IPS-11a (cell line): ENCODE measurements around the gene OPTC.

Experiments used
- H3K4me3 ChIP-seq: one replicate; pipeline ENCODE4 v1.5.1; 2013; ENCODE audit warnings: low read depth, low read length, control low read depth

Gene OPTC

DNA sequence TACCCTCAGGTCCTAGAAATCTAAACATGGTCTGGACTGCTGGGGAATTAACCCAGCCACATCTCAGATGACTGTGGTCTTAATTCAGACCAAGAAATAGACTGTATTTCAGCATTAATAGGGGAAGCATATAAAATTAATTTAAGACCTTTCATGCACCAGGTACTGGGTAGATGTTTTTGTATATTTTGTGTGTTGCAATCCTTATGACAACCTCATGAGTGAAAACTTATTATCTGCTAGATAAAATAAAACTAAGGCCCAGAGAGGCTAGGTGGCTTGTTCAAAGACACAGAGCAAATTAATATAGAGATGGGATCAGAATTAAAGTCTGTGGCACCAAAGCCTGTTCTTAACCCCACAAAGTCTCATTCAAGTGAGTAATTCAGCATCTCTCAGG is 40.1 kb downstream of the OPTC start:
- H3K4me3 ChIP-seq, result no peak overlapping the region

DNA sequence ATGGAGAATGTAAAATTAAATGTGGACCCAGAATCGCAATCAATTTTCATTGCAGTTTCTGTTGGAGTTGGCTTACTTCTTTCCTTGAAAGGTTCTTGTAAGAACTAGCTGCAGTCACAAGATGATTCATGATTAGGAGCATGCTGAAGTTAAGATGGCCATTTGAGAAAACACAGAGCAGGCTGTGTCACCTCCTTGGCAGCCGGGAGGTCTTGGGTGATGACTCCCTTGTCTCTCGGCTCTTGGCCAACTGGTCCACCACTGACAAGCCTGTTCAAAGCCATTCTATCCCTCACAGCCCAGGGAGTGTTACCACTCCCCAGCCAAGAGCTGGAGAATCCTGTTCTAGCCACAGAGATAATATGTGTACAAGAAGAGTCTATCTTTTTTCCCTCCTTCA is 40.6 kb downstream of the OPTC start:
- H3K4me3 ChIP-seq, result no peak overlapping the region

DNA sequence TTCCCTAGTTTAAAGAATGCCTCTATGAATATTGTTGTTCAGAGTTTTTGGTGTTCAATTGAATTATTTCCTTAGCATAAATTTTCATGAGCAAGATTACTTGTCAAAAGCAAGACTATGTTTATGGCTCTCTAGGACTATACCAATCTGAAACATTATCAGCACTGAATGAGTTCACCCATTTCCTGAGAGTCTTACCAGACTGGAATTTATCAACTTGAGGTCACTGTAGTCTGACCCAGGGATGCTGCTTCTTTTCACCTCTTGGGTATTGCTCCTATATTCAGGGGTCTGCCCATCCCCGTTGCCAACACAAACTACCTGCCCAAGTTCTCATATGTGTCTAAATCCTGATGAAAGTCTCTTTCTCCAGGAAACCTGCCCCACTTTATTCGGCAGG is 42.6 kb downstream of the OPTC start:
- H3K4me3 ChIP-seq, result no peak overlapping the region

DNA sequence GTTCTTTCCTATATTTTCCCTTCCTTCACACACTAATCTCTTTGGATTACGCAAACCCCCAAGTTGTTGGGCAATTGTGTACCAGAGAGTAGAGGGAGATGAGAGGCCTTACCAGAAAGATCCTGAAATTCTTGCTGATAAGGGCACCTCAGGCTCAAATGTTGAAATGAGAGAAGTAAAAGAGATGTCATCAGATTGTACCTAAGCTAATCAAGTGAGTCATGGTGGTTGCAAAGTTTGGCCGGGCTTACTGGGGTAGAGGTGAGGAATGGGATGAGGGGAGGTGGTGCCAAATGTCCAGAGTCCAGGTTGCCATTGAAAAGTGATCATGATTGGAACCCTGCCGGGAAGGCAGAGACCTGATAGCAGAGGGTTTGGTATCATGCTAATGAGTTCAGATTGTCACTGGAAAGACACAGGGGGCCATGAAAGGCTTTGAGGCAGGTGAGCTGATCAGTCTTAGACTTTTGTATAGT is 43.1 kb downstream of the OPTC start:
- H3K4me3 ChIP-seq, result no peak overlapping the region

DNA sequence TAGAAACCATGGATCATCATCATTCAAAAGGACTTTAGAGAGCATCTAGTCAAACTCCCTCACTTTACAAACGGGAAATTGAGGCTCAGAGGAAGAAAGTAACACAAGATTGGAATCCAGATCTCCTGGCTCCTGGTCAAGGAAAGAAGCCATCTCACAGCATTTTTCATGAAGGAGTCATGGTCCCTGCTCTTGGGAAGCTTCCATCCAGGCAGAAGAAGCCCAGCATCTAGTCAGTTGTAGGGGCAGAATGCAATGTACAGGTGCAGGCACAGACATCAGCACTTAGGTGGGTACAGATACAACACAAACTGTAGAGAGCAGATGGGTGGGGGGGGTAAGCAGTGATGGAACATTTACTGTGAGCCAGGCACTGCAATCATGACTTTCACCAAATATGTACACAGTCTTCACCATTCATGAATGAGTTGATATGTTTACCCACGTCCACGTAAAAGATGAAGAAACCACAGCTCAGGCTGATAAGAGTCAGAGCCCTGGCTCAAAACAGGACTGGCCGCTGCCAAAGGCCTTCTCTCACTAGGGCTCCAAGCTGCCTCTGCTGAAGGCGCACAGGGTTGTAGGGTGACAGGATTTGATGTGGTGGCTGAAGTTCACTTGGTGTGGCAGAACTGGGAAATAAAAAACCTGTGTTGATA is 44.0 kb downstream of the OPTC start:
- no peak overlapping the region for H3K4me3 ChIP-seq

DNA sequence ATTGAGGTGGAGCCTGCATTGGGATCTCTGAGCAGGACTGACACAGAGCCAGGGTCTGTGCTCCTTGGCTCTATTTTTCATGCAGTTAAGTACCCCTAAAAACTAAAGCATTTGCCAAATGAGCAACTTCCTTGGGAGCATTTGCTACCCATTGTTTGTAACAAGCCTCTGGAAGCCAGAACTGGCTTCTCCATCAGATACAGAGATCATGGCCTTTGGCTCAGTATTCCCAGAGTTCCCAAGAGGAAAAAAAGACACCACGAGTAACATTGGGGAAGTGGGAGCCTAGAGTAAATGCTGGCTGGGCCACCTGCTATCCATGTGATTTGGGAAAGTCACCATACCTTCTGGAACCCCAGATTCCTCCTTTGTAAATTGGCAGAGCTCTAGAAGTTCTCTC is 44.8 kb downstream of the OPTC start:
- no peak overlapping the region for H3K4me3 ChIP-seq

DNA sequence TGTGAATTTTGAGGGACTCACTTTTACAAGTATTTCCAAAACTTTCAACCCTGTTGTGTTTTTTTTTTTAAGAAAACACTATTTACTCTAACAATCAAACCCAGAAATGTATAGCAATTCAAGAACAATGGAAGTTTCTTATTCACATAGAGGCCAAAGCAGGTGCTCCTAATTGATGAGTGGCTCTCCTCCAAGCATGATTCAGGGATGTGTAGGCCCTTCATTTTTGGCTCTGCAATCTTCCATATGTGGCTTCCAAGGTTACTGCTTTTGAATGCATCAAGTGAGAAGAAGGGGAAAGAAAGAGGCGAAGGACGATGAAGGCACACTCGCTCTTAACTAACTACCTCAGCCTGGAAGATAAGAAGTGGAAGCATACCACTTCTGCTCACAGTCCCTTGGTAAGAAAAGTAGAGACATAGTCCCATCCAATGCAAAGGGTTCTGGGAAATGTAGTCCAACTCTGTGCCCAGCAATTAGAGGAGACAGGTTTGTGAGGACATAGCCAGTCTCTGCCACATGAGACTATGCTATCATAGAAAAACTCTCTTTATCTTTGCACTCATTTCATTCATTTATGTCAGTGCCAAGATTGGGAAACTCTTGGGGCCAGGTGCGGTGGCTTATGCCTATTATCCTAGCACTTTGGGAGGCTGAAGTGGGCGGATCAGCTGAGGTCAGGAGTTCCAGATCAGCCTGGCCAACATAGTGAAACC is 46.0 kb downstream of the OPTC start:
- H3K4me3 ChIP-seq, result no peak overlapping the region

DNA sequence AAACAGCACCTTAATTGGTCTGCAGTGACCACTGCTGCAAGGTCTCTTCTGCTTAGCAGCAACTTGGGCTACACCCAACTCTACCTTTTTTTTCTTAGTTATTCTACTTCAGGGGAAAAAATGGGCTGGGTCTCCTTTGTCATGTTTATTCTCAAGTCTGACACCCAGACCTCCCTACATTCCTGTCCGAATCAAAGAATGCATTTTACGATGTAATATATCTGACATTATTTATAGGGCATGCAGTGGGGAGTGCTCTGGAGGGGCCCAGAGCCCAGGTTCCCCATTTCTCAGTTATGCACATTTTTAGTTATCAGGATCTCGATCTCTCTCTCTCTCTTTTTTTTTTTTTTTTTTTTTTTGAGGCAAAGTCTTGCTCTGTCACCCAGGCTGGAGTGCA is 50.5 kb downstream of the OPTC start:
- H3K4me3 ChIP-seq, result no peak overlapping the region

DNA sequence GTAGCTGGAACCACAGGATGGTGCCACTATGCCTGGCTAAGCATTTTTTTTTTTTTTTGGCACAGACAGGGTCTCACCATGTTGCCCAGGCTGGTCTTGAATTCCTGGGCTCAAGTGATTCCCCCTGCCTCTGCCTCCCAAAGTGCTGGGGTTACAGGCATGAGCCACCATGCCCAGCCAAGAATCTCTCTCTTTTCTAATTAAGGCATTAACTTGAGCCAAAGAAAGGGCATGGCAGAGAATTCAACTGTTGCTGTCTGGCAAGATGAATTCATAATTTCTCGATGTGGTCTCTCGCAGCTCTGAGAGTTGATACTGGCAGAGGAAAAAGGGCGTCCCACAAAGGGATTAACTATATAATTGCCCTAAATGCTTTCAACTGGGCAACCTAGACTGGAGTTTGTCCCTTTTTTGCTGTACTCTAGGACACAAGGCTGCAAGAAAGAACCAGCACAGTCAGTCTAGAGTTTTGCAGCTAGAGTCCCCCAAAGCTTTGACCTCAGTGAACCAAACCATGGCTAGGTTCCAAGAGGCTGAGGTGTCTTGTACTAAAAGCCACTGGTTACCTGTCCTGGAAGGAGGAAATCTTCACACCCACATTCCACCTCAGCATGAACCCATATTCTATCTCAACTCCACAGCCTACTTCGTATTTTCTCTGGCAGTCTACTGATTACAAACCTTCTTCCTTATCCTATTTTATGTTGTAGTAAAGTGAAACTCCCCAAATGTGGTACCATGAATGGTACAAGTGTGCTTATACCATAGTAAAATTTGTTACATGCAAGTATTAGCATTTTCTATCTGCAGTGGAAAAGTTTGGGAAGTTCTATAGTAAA is 51.2 kb downstream of the OPTC start:
- H3K4me3 ChIP-seq, result no peak overlapping the region

DNA sequence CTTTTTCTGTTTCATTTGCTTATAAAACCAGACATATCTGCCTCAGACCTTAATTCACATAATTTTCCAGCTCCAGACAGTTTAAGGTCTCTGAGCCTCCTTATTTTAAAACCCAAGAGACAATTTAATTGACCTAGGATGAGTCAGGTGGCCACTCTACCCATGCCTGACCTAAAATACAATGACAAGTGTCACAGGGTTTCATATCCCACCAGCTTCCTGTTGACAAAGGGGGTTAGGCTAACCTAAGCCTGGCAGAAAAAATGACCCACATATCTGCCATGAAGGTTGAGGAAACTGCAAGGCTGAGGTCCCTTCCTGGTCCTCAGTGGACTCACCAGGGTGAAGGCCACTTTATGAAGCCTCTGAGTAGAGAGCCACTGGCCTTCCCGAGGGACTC is 52.3 kb downstream of the OPTC start:
- H3K4me3 ChIP-seq, result no peak overlapping the region

DNA sequence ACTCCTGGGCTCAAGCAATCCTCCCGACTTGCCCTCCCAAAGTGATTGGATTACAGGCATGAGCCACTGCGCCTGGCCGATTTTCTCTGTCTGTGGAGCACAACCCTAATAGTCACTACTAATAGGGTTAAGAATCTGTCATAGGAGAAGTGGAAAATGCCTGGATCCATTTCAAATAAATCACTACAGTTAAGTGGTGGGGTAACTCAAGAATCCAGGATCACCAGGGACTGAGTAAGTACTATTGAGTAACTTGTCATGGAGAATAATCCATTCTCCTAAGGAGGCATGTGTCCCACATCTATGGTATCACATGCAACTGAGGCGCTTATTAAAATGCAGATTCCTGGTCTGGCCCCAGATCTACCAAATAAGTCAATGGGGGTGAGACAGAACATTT is 53.2 kb downstream of the OPTC start:
- no peak overlapping the region for H3K4me3 ChIP-seq

DNA sequence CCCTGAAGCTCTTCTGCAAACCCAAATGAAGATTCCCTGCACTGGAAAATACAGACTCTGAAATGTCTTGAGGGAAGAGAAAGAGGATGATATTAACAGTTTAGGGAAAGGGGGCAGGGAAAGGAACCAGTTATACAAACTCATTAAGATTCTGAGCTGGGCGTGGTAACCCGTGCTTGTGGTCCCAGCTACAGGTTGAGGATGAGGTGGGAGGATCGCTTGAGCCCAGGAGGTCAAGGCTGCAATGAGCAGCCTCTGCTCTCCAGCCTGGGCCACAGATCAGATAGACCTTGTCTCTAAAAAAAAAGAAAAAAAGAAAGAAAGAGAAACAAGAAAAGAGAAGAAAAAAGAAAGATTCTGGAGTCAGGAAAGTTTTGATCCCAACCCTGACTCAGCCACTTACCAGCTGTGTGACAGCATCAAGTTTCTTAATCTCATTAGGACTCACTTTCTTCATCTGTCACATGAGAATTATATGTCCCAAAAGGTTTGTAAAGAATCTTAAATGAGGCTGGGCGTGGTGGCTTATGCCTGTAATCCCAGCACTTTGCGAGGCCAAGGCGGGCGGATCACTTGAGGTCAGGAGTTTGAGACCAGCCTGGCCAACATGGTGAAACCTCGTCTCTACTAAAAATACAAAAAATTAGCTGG is 53.9 kb downstream of the OPTC start:
- no peak overlapping the region for H3K4me3 ChIP-seq

DNA sequence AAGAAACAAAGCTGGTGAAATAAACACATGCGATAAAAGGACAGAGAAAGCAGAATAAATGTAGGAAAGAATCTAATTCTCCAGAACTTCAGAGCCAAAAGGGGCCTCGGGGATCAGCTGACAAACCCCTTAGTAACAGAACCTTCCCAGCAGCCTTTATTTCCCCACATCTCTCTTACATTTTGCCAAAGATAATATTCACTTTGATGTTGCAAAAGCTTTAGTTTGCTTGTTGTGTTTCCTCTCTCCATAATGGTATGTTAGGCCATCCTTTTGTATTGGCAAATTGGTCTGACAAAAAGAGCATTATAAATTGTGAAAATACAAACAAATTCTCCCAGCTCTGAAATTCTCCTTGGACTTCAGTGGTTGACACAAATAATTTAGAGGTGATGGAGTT is 54.9 kb downstream of the OPTC start:
- H3K4me3 ChIP-seq, result no peak overlapping the region

DNA sequence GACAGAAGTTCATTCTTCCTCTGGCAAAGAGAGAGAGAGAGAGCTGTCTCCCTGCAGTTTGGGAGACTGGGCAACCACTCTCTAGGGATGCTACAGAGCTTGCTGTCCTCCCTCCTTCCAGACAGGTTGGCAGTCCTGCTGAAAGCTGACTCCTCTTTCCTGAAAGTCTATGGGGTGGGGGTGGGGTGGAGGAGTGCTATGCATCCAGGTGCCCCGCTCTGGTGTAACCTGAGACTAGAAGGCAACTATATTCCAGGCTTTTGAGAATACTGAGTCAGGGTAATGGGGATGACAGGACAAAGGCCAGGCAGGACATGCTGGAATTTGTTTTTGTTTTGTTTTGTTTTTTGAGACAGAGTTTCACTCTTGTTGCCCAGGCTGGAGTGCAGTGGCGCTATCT is 55.4 kb downstream of the OPTC start:
- no peak overlapping the region for H3K4me3 ChIP-seq

DNA sequence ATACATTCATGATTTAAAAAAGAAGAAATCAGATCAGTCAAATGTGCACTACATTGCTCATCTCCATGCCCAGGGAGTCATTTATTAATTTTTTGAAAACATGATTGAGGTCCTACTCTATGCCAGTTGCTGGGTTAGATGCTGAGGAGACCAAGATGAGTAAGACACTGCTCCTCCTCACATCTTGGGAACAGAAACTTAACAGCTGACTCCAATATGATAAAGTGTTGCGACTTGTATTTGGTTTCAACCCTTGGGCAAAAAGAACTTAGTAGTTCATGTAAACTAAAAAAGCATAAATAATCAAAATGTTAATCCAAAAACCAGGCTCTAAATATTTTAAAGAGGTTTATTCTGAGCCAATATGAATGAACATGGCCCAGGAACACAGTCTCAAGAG is 56.9 kb downstream of the OPTC start:
- H3K4me3 ChIP-seq, result no peak overlapping the region

DNA sequence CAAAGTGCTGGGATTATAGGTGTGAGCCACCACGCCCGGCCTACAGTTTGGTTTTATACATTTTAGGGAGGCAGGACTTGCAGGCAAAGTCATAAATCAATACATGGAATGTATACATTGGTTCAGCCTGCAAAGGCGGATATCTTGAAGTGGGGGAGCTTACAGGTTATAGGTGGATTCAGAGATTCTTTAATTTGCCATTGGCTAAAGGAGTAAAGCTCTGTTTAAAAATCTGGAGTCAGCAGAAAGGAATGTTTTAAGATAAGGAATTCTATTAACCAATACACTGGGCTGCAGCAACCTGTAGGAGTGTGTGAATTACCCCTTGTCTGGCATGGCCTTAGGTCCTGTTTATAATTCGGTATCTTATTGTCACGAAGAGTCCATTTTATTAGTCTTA is 57.6 kb downstream of the OPTC start:
- H3K4me3 ChIP-seq, result no peak overlapping the region

DNA sequence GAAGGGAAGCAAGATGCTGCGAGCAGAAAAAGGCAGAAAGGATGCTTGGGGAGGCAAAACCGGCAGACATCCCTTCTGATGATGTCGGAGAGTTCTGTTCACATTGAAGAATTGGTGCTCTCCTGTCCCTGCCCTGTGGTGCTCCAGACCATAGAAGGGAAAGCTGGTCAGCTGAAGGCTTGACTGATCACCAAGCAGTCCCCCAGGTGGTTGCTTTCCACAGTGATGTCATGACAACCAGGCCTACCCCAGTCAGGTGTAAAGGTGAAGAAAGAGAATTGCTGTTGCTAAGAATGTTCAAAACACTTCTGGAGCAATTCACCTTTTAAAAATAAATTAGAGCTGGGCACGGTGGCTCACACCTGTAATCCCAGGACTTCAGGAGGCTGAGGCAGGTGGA is 59.5 kb downstream of the OPTC start:
- no peak overlapping the region for H3K4me3 ChIP-seq

DNA sequence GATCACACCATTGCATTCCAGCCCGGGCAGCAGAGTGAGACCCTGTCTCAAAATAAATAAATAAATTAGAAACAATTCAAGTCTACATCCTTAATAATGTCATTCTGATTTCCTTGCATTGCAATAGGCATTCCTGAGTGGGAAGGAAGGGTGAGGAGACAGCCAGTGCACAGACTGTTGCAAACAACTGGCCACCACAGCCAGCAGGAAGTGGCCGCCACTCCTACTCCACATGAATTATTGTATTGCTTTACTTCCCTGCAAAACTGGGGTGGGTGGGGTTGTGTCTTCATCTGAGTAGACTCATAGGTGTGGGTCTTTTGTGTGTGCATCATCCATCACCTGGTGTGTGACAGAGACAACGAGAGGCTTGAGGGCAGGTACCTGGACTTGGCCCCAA is 60.1 kb downstream of the OPTC start:
- H3K4me3 ChIP-seq, result no peak overlapping the region

DNA sequence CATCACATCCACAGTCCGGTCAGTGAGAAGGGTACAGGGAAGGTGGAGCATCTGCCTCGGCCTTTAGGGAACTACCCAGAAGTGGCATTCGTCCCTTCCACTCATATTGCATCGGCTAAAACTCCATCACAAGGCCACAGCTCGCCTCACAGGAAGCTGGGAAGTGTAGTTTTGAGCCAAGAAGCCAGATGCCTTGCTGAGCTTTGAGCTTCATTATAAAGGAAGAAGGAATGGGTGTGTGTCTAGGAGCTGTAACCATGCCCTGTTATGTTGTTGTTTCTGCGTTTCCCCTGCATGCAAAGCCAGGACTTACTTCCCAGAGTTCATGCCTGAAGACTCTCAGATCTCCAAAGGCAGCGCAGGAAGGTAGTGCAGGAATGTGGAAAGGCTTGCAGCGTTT is 61.1 kb downstream of the OPTC start:
- H3K4me3 ChIP-seq, result no peak overlapping the region

DNA sequence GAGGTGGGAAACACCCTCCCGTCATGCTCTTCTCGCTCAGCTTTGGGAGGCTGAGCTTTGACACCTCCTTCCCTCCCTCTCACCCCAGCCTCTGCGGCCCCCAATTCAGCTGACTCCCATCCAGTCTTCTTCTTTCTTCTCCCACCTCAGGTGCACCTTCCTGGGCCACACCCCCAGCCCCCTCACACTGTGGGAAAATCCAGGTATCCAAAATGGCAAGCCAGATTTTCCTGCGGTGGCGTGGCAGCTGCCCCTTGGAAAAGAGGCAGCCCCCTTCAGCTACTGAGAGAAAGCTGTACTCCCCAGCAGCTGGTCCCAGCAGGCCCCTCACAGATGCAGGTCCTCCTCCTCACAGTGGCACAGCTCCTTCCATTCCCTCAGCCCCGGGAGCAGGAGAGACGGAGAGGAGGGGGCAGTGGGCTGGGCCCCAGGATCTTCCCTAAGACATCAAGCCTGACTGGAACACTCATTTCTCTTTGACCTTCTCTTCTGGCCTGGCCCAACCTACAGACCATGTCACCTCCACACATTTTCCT is 61.6 kb downstream of the OPTC start:
- no peak overlapping the region for H3K4me3 ChIP-seq
